SK-N-MC (cell line): Measurements from ENCODE around the gene KRT82.

Experiments
- DNase-seq: peaks from one replicate; pipeline ENCODE4 v3.0.0-alpha.2; 2011; ENCODE audit warnings: low read depth, low spot score
- H3K27ac ChIP-seq: fragments of 200-600 bp; sonication (generic); 2 replicates; pipeline ENCODE4 v1.5.1; 2016; ENCODE audit warnings: mixed run types
- H3K36me3 ChIP-seq: fragments of 200-600 bp; sonication (generic); 2 replicates; pipeline ENCODE4 v1.6.1; 2017; ENCODE audit warnings: antibody characterized with exemption, low read length, mixed read lengths; ENCODE audit not compliant: insufficient read depth
- H3K4me3 ChIP-seq: fragments of 200-600 bp; sonication (generic); 2 replicates; pipeline ENCODE4 v1.5.1; 2016
- H3K9ac ChIP-seq: fragments of 200-600 bp; sonication (generic); 2 replicates; pipeline ENCODE4 v1.8.0; 2017; ENCODE audit warnings: mixed run types, mixed read lengths; ENCODE audit not compliant: insufficient read length
- H3K9me3 ChIP-seq: fragments of 200-600 bp; sonication (generic); 2 replicates; pipeline ENCODE4 v1.6.1; 2017; ENCODE audit warnings: low read depth, mild to moderate bottlenecking, antibody characterized with exemption, low read length, moderate library complexity, mixed read lengths
- EZH2 ChIP-seq: fragments of 200-600 bp; sonication (generic); IDR thresholded peaks from one replicate; pipeline ENCODE4 v1.6.1; 2017; ENCODE audit warnings: antibody characterized with exemption
- FOXP2 ChIP-seq: optimal IDR thresholded peaks from 2 replicates; pipeline ENCODE3; 2011; ENCODE audit warnings: mild to moderate bottlenecking, moderate library complexity; ENCODE audit not compliant: insufficient read depth; ENCODE audit errors: extremely low read length, control extremely low read depth
- POLR2AphosphoS5 ChIP-seq: IDR thresholded peaks from 2 replicates; pipeline ENCODE4 v1.6.1; 2012; ENCODE audit warnings: mild to moderate bottlenecking, low read depth, low read length, borderline replicate concordance

Gene KRT82

GRCh38 chr12:52407918-52408317 lies 1.8 kb upstream of the KRT82 start:
- DNase-seq, result no peak

GRCh38 chr12:52404951-52405350 lies 1.2 kb downstream of the KRT82 start:
- H3K9ac ChIP-seq, result no peak overlapping the region
- no peaks in the 10 kb centered on the region for H3K36me3 ChIP-seq
- TF ChIP-seq POLR2AphosphoS5, result no peak
- no peak for TF ChIP-seq FOXP2
- no peak for TF ChIP-seq EZH2
- no peak overlapping the region for H3K4me3 ChIP-seq
- no peak overlapping the region for H3K27ac ChIP-seq
- DNase-seq, result no peak
- no peaks in the 10 kb centered on the region for H3K9me3 ChIP-seq

More at GRCh38 chr12:52407918-52408317, 1.8 kb upstream of the KRT82 start:
- H3K36me3 ChIP-seq, result no peaks in the 10 kb centered on the region
- no peak overlapping the region for H3K27ac ChIP-seq
- H3K9me3 ChIP-seq, result no peaks in the 10 kb centered on the region
- no peak overlapping the region for H3K4me3 ChIP-seq
- TF ChIP-seq EZH2 (no peak), POLR2AphosphoS5 (no peak), FOXP2 (no peak)
- no peak overlapping the region for H3K9ac ChIP-seq

- H3K36me3 ChIP-seq, result no peaks in the 10 kb centered on the region
- no peaks in the 10 kb centered on the region for H3K9me3 ChIP-seq
- H3K27ac ChIP-seq, result no peak overlapping the region
- H3K9ac ChIP-seq, result no peak overlapping the region
- no peak overlapping the region for H3K4me3 ChIP-seq
- TF ChIP-seq POLR2AphosphoS5 (no peak), EZH2 (no peak), FOXP2 (no peak)
- no peak for DNase-seq
Measured at GRCh38 chr12:52403561-52403960, 2.6 kb downstream of the KRT82 start.

GRCh38 chr12:52402873-52403540 lies 3.1 kb downstream of the KRT82 start:
- no peak for DNase-seq
- no peak overlapping the region for H3K27ac ChIP-seq

GRCh38 chr12:52402377-52402776 lies 3.8 kb downstream of the KRT82 start:
- TF ChIP-seq FOXP2 (no peak), POLR2AphosphoS5 (no peak), EZH2 (no peak)
- no peak overlapping the region for H3K4me3 ChIP-seq
- no peaks in the 10 kb centered on the region for H3K36me3 ChIP-seq
- H3K9me3 ChIP-seq, result no peaks in the 10 kb centered on the region
- DNase-seq, result no peak
- H3K9ac ChIP-seq, result no peak overlapping the region
- H3K27ac ChIP-seq, result no peak overlapping the region

More at GRCh38 chr12:52402873-52403540, 3.1 kb downstream of the KRT82 start:
- H3K9ac ChIP-seq, result no peak overlapping the region
- TF ChIP-seq POLR2AphosphoS5, result no peak
- TF ChIP-seq EZH2, result no peak
- no peak for TF ChIP-seq FOXP2
- H3K9me3 ChIP-seq, result no peaks in the 10 kb centered on the region
- no peaks in the 10 kb centered on the region for H3K36me3 ChIP-seq
- no peak overlapping the region for H3K4me3 ChIP-seq

- Histone ChIP-seq H3K9me3 (no peaks in the 10 kb centered on the region), H3K27ac (no peak overlapping the region), H3K36me3 (no peaks in the 10 kb centered on the region), H3K9ac (no peak overlapping the region), H3K4me3 (no peak overlapping the region)
- TF ChIP-seq POLR2AphosphoS5, result no peak
- no peak for TF ChIP-seq EZH2
- TF ChIP-seq FOXP2, result no peak
- DNase-seq, result no peak
Measured at GRCh38 chr12:52401926-52402325, 4.2 kb downstream of the KRT82 start.

- no peak for TF ChIP-seq FOXP2
- DNase-seq, result no peak
- Histone ChIP-seq H3K4me3 (no peak overlapping the region), H3K9me3 (no peaks in the 10 kb centered on the region), H3K27ac (no peak overlapping the region), H3K36me3 (no peaks in the 10 kb centered on the region), H3K9ac (no peak overlapping the region)
Measured at GRCh38 chr12:52401526-52401925, 4.6 kb downstream of the KRT82 start.

- Histone ChIP-seq H3K4me3 (no peak overlapping the region), H3K9me3 (no peaks in the 10 kb centered on the region), H3K27ac (no peak overlapping the region), H3K9ac (no peak overlapping the region), H3K36me3 (no peaks in the 10 kb centered on the region)
- TF ChIP-seq POLR2AphosphoS5 (no peak), EZH2 (no peak), FOXP2 (no peak)
- DNase-seq, result no peak
Measured at GRCh38 chr12:52400906-52401305, 5.2 kb downstream of the KRT82 start.

GRCh38 chr12:52399756-52400155 lies 6.4 kb downstream of the KRT82 start:
- H3K9me3 ChIP-seq, result no peaks in the 10 kb centered on the region
- H3K4me3 ChIP-seq, result no peak overlapping the region
- H3K9ac ChIP-seq, result no peak overlapping the region
- H3K36me3 ChIP-seq, result no peaks in the 10 kb centered on the region
- TF ChIP-seq EZH2, result no peak
- no peak for TF ChIP-seq POLR2AphosphoS5
- TF ChIP-seq FOXP2, result no peak
- DNase-seq, result no peak
- no peak overlapping the region for H3K27ac ChIP-seq
